Brain microvascular endothelial cell (primary cell): ENCODE results near the gene DAB1.

ENCODE experiments used
- DNase-seq: peaks from one replicate; pipeline ENCODE4 v3.0.0-alpha.2; 2020
- H3K27ac ChIP-seq: fragments of 250-450 bp; sonication (Bioruptor Pico); 2 replicates; pipeline ENCODE4 v1.5.1; 2020; ENCODE audit warnings: mild to moderate bottlenecking, moderate library complexity
- H3K27me3 ChIP-seq: fragments of 250-450 bp; sonication (Bioruptor Pico); replicated peaks from 2 replicates; pipeline ENCODE4 v1.5.1; 2020; ENCODE audit warnings: mild to moderate bottlenecking
- H3K36me3 ChIP-seq: fragments of 250-450 bp; sonication (Bioruptor Pico); replicated peaks from 2 replicates; pipeline ENCODE4 v1.5.1; 2020; ENCODE audit warnings: mild to moderate bottlenecking
- H3K4me3 ChIP-seq: 2 replicates; pipeline ENCODE4 v1.5.1; 2011; ENCODE audit warnings: low read depth, mild to moderate bottlenecking, control low read depth, low read length, moderate library complexity
- in situ Hi-C: cut with HindIII; loops from 2 replicates; pipeline ENCODE4 v1.10.0; 2017; ENCODE audit warnings: low sequenced_read_pairs, low pct_ligation_motif_present
- TF ChIP-seq, protein P1 (sequence below): IDR thresholded peaks from 2 replicates; pipeline ENCODE4 v1.5.1; 2011; ENCODE audit warnings: low read depth, mild to moderate bottlenecking, moderate library complexity, low read length, control low read depth, inconsistent platforms; ENCODE audit errors: missing control alignments

DAB1 gene

DNA sequence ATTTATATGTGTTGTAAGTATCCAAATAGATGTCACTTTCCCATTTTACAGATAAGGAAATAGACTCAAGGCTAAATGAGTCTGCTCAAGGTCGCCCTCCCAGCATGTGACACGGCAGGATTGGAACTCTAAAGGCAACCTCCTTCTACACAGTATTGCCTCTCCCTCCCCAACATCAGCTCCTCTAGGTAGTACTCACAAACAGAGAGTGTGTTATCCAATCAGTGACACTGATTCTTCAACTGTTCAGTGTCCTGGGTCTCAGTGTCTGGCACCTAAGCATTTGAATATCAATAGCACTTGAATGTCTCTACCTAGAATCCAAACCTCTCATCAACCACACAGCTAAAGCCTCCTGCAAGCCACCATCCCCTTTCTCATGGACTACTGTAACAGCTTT is 87.1 kb downstream of the DAB1 start:
- H3K27me3 ChIP-seq: no peaks in the 10 kb centered on the region
- in situ Hi-C loops: no loop called here
- no peak overlapping the region for H3K4me3 ChIP-seq
- no peak for DNase-seq
- TF ChIP-seq, protein P1, sequence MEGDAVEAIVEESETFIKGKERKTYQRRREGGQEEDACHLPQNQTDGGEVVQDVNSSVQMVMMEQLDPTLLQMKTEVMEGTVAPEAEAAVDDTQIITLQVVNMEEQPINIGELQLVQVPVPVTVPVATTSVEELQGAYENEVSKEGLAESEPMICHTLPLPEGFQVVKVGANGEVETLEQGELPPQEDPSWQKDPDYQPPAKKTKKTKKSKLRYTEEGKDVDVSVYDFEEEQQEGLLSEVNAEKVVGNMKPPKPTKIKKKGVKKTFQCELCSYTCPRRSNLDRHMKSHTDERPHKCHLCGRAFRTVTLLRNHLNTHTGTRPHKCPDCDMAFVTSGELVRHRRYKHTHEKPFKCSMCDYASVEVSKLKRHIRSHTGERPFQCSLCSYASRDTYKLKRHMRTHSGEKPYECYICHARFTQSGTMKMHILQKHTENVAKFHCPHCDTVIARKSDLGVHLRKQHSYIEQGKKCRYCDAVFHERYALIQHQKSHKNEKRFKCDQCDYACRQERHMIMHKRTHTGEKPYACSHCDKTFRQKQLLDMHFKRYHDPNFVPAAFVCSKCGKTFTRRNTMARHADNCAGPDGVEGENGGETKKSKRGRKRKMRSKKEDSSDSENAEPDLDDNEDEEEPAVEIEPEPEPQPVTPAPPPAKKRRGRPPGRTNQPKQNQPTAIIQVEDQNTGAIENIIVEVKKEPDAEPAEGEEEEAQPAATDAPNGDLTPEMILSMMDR: no peak
- no peaks in the 10 kb centered on the region for H3K36me3 ChIP-seq
- no peak overlapping the region for H3K27ac ChIP-seq

GRCh38 chr1:57331620-57332019 is 92.2 kb downstream of the DAB1 start:
- Histone ChIP-seq H3K27me3 (no peaks in the 10 kb centered on the region), H3K4me3 (no peak overlapping the region), H3K27ac (no peak overlapping the region), H3K36me3 (no peaks in the 10 kb centered on the region)
- in situ Hi-C loops: no loop called here
- TF ChIP-seq, protein P1: no peak
- no peak for DNase-seq

DNA sequence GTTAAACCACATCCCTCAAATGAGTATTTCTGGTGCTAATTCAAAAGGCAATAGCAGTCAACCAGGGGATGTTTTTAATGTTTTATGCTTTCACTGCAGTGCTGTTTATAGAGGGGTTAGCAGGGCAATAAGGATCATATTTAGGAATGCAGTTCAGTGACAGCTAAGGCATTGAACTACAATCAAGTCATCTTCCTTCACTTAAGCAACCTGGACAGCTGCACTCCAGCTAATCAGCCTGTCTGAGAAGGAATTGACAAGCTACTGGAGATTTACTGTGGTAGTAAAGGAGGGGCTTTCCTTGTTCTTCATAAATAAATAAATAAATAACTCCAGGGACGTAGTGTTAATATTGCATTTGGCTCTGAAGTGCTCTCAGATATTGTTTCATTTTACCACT is 93.9 kb downstream of the DAB1 start:
- Histone ChIP-seq H3K4me3 (no peak overlapping the region), H3K36me3 (no peaks in the 10 kb centered on the region), H3K27ac (no peak overlapping the region), H3K27me3 (no peaks in the 10 kb centered on the region)
- DNase-seq: no peak
- in situ Hi-C loops: no loop called here
- TF ChIP-seq, protein P1: no peak

DNA sequence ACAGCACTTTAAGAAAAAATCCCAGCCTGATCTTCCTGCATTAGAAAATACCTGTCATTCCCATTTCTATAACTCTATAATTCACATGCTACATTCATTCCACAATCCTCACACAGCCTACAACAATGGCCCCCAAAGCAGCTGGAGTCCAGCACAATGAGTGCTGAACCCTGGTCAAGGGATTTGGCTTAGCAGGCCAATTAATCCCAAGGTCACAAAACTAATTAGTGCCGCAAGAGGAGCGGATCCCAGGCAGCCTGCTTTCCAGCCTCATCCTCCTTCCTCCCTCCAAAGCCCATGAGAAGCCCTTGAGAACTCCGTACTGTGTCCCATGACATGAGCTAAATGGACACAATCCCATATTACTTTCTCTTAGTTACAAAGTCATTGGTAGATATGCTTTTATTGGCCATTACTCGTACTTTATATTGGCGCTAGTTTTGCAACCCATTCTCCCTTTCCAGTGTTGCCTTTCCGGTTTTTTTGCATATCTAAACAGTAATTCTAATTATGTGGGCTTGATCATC is 94.8 kb downstream of the DAB1 start:
- TF ChIP-seq, protein P1: no peak
- in situ Hi-C loops: no loop called here
- Histone ChIP-seq H3K36me3 (no peaks in the 10 kb centered on the region), H3K27ac (no peak overlapping the region), H3K27me3 (no peaks in the 10 kb centered on the region), H3K4me3 (no peak overlapping the region)
- DNase-seq: no peak

- Histone ChIP-seq H3K4me3 (no peak overlapping the region), H3K36me3 (no peaks in the 10 kb centered on the region), H3K27ac (no peak overlapping the region), H3K27me3 (no peaks in the 10 kb centered on the region)
- in situ Hi-C loops: no loop called here
- no peak for DNase-seq
- TF ChIP-seq, protein P1: no peak
These were observed 95.9 kb downstream of the DAB1 start for GRCh38 chr1:57327946-57328345.

DNA sequence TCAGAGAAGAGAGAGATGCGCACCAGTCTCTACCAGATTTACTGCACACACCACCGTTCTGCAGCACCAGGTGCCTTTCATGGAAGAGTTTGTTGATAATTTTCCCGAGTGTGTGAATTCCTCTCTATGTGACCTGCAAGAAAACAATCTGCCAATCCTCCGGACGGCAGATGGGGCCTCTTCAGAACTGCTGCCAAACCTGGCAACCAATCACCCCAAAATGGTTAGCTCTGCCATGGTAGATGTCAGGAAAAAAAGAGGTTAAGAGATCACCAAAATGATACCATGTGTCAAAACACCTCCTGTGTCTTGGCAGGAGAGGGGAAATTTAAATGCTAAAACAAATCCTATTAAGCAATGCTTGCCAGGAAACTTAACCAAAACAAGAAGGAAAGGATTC is 96.5 kb downstream of the DAB1 start:
- Histone ChIP-seq H3K27me3 (no peaks in the 10 kb centered on the region), H3K27ac (no peak overlapping the region), H3K4me3 (no peak overlapping the region), H3K36me3 (no peaks in the 10 kb centered on the region)
- in situ Hi-C loops: no loop called here
- TF ChIP-seq, protein P1: no peak
- no peak for DNase-seq
